HL-60 (cell line): ENCODE measurements around the gene SEPTIN2.

ENCODE experiments used
- DNase-seq, 2 experiments: peaks; one replicate each; pipeline ENCODE4 v3.0.0-alpha.2; 2010 to 2020; ENCODE audit warnings: low read depth in 1 of 2, low spot score in 1 of 2
- H3K27ac ChIP-seq: fragments of 250-450 bp; sonication (Bioruptor Pico); replicated peaks from 2 replicates; pipeline ENCODE4 v1.5.1; 2020; ENCODE audit warnings: mild to moderate bottlenecking, moderate library complexity
- H3K27me3 ChIP-seq: fragments of 250-450 bp; sonication (Bioruptor Pico); 2 replicates; pipeline ENCODE4 v1.5.1; 2021; ENCODE audit warnings: mild to moderate bottlenecking, moderate library complexity; ENCODE audit not compliant: insufficient read depth, poor library complexity, severe bottlenecking
- H3K4me3 ChIP-seq: replicated peaks from 2 replicates; pipeline ENCODE4 v1.5.1; 2011; ENCODE audit warnings: mild to moderate bottlenecking, control low read depth, low read length; ENCODE audit not compliant: insufficient read depth
- CTCF ChIP-seq: IDR thresholded peaks from one replicate; pipeline ENCODE4 v1.5.1; 2011; ENCODE audit warnings: low read length, control low read depth, inconsistent platforms; ENCODE audit not compliant: insufficient read depth
- GABPA ChIP-seq: IDR thresholded peaks from 2 replicates; pipeline ENCODE4 v1.6.1; 2012; ENCODE audit warnings: low read depth
- POLR2AphosphoS5 ChIP-seq: IDR thresholded peaks from 2 replicates; pipeline ENCODE4 v1.6.1; 2012; ENCODE audit warnings: low read depth
- REST ChIP-seq: IDR thresholded peaks from 2 replicates; pipeline ENCODE4 v1.6.1; 2012; ENCODE audit warnings: low read depth; ENCODE audit not compliant: insufficient replicate concordance
- SPI1 ChIP-seq: IDR thresholded peaks from 2 replicates; pipeline ENCODE4 v1.6.1; 2012; ENCODE audit warnings: low read depth, mild to moderate bottlenecking, borderline replicate concordance

The SEPTIN2 gene

GRCh38 chr2:241271706-241272302 is 43.9 kb upstream of the SEPTIN2 start:
- TF ChIP-seq POLR2AphosphoS5 (no peak; the same call in 1 of the 2 replicates), CTCF (no peak), REST (no peak), SPI1 (no peak), GABPA (no peak)
- DNase-seq = peak; percentile 41 to 83
- H3K4me3 ChIP-seq = peak overlapping the region; percentile 68
- H3K27ac ChIP-seq = peak overlapping the region; percentile 52
- H3K27me3 ChIP-seq = no peaks in the 10 kb centered on the region

- Histone ChIP-seq H3K4me3 (peak overlapping the region; percentile 68), H3K27me3 (no peaks in the 10 kb centered on the region), H3K27ac (peak overlapping the region; percentile 63)
- peak; percentile 28 to 55 for DNase-seq
- no peak for TF ChIP-seq GABPA
- TF ChIP-seq CTCF = no peak
- no peak for TF ChIP-seq POLR2AphosphoS5
- TF ChIP-seq REST = no peak
Measured at GRCh38 chr2:241272303-241273209, 43.2 kb upstream of the SEPTIN2 start.

GRCh38 chr2:241273210-241274020 is 42.3 kb upstream of the SEPTIN2 start:
- no peak overlapping the region for H3K27ac ChIP-seq
- no peaks in the 10 kb centered on the region for H3K27me3 ChIP-seq
- TF ChIP-seq POLR2AphosphoS5 (no peak), CTCF (no peak), REST (no peak), SPI1 (no peak), GABPA (no peak)
- H3K4me3 ChIP-seq = peak overlapping the region; percentile 68
- DNase-seq = no peak
